ENCODE data around the gene MLPH. TPM values are rescaled to one million over a fixed set of nuclear protein-coding genes. Genes with fewer than 3 reads are reported as not detected.

The MLPH gene
- total RNA-seq, 1 donor from 2014 or later: not detected

- Mint-ChIP-seq H3K4me3 (no peak overlapping the region), H3K27ac (peak overlapping the region; percentile 64), H3K4me1 (peaks cover 19% of the 10 kb centered on the region), H3K36me3 (no peaks in the 10 kb centered on the region), H3K9me3 (peaks cover 6% of the 10 kb centered on the region), H3K27me3 (ENCODE audit: insufficient read depth, low read depth) (peaks cover 2% of the 10 kb centered on the region)
- no peaks in the 10 kb centered on the region for H3K36me3 ChIP-seq
- H3K27me3 ChIP-seq: no peaks in the 10 kb centered on the region
- H4K20me1 ChIP-seq (ENCODE audit: low read depth): no peaks in the 10 kb centered on the region
- no peak for DNase-seq (ENCODE audit: low spot score)
- H3K79me2 ChIP-seq (ENCODE audit: low read depth): no peaks in the 10 kb centered on the region
- no peaks in the 10 kb centered on the region for H3F3A ChIP-seq (ENCODE audit: low read depth)
- no peak overlapping the region for H3K9ac ChIP-seq
- H3K4me3 ChIP-seq: no peak overlapping the region
- no peaks in the 10 kb centered on the region for H3K9me3 ChIP-seq (ENCODE audit: low read depth)
- no peak overlapping the region for H3K4me2 ChIP-seq
- TF ChIP-seq EZH2phosphoT487 (IDR thresholded peaks at IDR 0.05) (no peak), EZH2 (IDR thresholded peaks at IDR 0.05) (no peak), CTCF (IDR thresholded peaks at IDR 0.05) (no peak)
- no peak overlapping the region for H2AFZ ChIP-seq (replicated peaks)
- no peaks in the 10 kb centered on the region for H3K4me1 ChIP-seq
- no peak overlapping the region for H3K27ac ChIP-seq
Observed at GRCh38 chr2:237549643-237550415, 62.8 kb downstream of the MLPH start.

GRCh38 chr2:237551071-237551574, 64.1 kb downstream of the MLPH start:
- H3K4me1 Mint-ChIP-seq: peaks cover 19% of the 10 kb centered on the region
- H3K79me2 ChIP-seq (ENCODE audit: low read depth): no peaks in the 10 kb centered on the region
- H3F3A ChIP-seq (ENCODE audit: low read depth): no peaks in the 10 kb centered on the region
- no peak for DNase-seq (ENCODE audit: low spot score)
- no peak overlapping the region for H3K9ac ChIP-seq
- H3K36me3 ChIP-seq: no peaks in the 10 kb centered on the region
- no peak overlapping the region for H3K4me3 ChIP-seq
- H2AFZ ChIP-seq (replicated peaks): no peak overlapping the region
- H3K27me3 Mint-ChIP-seq (ENCODE audit: insufficient read depth, low read depth): peaks cover 2% of the 10 kb centered on the region
- no peak overlapping the region for H3K27ac ChIP-seq
- H3K4me2 ChIP-seq: no peak overlapping the region
- TF ChIP-seq EZH2 (IDR thresholded peaks at IDR 0.05): no peak
- no peak for TF ChIP-seq CTCF (IDR thresholded peaks at IDR 0.05)
- no peak for TF ChIP-seq EZH2phosphoT487 (IDR thresholded peaks at IDR 0.05)
- no peaks in the 10 kb centered on the region for H3K36me3 Mint-ChIP-seq
- no peak overlapping the region for H3K27ac Mint-ChIP-seq
- no peaks in the 10 kb centered on the region for H4K20me1 ChIP-seq (ENCODE audit: low read depth)
- no peaks in the 10 kb centered on the region for H3K4me1 ChIP-seq
- H3K9me3 ChIP-seq (ENCODE audit: low read depth): peaks cover 6% of the 10 kb centered on the region
- no peak overlapping the region for H3K4me3 Mint-ChIP-seq
- H3K9me3 Mint-ChIP-seq: peaks cover 11% of the 10 kb centered on the region
- H3K27me3 ChIP-seq: no peaks in the 10 kb centered on the region

DNA sequence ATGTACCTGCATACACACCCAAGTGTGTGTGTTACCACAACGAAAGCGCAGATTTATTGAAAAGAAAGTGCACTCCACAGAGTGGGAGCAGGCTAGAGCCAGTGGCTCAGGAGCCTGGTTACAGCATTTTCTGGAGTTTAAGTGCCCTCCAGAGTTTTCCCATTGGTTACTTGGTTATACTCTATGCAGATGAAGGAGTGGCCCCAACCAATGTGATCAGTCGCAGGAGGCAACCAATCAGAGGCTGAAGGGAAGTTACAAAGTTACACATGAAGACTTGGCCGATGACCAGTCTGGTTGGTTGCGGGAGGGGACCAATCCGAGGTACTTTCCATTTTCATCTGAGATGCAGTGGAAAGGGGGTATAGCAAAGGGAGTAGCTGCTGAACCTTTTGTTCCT, 65.9 kb downstream of the MLPH start:
- H3K4me1 Mint-ChIP-seq: peaks cover 16% of the 10 kb centered on the region
- no peaks in the 10 kb centered on the region for H3K4me1 ChIP-seq

More for the DNA sequence above, 65.9 kb downstream of the MLPH start:
- H2AFZ ChIP-seq (replicated peaks): no peak overlapping the region
- no peak for DNase-seq (ENCODE audit: low spot score)
- peaks cover 13% of the 10 kb centered on the region for H3K9me3 Mint-ChIP-seq
- H3K4me2 ChIP-seq: no peak overlapping the region
- H3K27me3 Mint-ChIP-seq (ENCODE audit: insufficient read depth, low read depth): no peaks in the 10 kb centered on the region
- H4K20me1 ChIP-seq (ENCODE audit: low read depth): no peaks in the 10 kb centered on the region
- H3K36me3 ChIP-seq: no peaks in the 10 kb centered on the region
- H3K79me2 ChIP-seq (ENCODE audit: low read depth): no peaks in the 10 kb centered on the region
- no peaks in the 10 kb centered on the region for H3F3A ChIP-seq (ENCODE audit: low read depth)
- H3K4me3 ChIP-seq: no peak overlapping the region
- no peaks in the 10 kb centered on the region for H3K27me3 ChIP-seq
- H3K27ac Mint-ChIP-seq: no peak overlapping the region
- no peak for TF ChIP-seq EZH2phosphoT487 (IDR thresholded peaks at IDR 0.05)
- TF ChIP-seq CTCF (IDR thresholded peaks at IDR 0.05): no peak
- no peak for TF ChIP-seq EZH2 (IDR thresholded peaks at IDR 0.05)
- no peak overlapping the region for H3K27ac ChIP-seq
- H3K4me3 Mint-ChIP-seq: no peak overlapping the region
- H3K9me3 ChIP-seq (ENCODE audit: low read depth): peaks cover 6% of the 10 kb centered on the region
- H3K36me3 Mint-ChIP-seq: no peaks in the 10 kb centered on the region
- no peak overlapping the region for H3K9ac ChIP-seq

Data from neural progenitor cell (in vitro differentiated cells).